Skeletal muscle cell (primary cell): ENCODE results near the gene LHX2.

Experiments
- DNase-seq: peaks from one replicate; pipeline ENCODE4 v3.0.0-alpha.2; 2010; ENCODE audit warnings: low read depth
- H3K4me3 ChIP-seq: 2 replicates; pipeline ENCODE4 v1.5.1; 2011; ENCODE audit warnings: low read depth, mild to moderate bottlenecking, control low read depth, low read length, moderate library complexity

Gene LHX2

DNA sequence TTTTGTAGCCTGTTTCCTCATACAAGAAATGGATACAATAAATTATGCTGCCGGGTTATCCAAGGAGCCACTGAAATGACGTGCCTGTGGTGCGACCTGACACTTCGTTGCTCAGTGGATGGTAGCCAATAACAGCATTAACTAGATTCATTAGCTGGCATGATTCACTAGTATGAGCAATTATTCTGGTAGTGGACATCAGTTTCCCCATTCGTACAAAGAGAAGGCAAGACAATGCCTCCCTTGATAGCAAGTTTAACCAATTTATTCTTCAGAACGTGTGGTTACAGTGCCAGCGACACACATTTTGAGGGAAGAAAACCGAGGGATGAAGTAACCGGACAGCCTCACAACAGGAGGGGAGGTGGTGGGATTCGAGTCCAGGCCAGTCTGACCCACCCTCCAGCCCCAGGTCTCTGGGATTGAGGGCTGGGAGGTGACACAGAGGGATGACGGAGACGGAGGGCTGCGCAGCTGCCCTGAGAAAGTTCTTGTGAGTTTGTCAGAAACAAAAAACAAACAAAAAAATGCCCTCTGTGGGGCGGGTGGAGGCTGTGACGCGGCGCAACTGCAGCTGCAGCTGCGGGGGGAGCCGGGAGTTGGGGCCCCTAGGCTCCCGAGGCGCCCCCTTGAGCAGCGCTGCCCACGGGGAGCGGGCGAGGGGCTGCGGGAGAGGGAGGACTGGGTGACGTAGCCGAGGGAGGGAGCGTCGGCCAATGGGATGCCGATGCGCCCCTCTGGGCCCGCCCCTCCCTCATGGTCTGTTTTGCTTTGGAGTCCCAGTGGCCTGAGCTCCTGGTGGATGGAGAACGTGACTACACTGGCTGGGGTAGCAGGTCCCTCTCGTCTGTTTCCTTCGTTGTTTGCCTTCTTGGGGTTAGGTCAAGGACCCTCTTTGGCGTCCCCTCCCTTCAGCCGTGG lies 10.9 kb downstream of the LHX2 start:
- H3K4me3 ChIP-seq, result no peak overlapping the region
- DNase-seq, result no peak

DNA sequence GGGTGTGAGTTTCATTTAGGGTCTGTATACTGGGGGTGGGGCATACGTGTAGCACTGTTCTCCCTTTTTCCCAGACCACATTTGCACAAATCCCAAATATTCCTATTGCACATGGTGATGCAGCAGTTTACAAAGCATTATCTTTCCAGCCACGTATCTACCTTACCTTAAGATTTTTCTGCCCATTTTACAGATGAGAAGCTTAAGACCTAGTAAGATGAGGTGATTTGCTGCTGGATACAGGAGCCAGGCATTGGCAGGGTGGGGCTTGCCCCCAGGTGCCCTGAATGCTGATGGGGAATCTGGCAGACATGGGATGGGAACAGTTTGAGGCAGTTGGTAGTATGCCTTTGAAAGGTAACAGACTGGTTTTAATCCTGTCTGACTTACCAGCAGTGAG lies 12.5 kb downstream of the LHX2 start:
- no peak overlapping the region for H3K4me3 ChIP-seq
- no peak for DNase-seq

DNA sequence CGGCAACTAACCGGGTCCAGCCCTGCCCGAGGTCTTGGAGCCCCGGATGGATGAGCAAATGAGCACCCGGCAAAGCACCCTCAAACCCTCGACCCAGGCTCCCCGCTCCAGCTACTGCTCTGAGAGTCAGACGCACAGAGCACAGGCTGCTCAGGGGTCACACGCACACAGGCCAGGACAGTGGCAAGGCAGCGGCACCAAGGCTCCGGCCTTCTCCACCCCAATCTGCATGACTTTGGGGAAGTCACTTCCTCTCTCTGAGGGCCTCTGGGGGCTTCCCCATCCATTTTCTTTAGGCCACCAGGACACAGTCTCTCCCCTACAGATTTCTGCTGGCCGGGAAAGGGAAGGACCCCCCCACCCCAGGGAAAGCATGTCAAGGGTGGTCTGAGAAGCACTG lies 18.0 kb downstream of the LHX2 start:
- no peak overlapping the region for H3K4me3 ChIP-seq
- DNase-seq, result no peak

DNA sequence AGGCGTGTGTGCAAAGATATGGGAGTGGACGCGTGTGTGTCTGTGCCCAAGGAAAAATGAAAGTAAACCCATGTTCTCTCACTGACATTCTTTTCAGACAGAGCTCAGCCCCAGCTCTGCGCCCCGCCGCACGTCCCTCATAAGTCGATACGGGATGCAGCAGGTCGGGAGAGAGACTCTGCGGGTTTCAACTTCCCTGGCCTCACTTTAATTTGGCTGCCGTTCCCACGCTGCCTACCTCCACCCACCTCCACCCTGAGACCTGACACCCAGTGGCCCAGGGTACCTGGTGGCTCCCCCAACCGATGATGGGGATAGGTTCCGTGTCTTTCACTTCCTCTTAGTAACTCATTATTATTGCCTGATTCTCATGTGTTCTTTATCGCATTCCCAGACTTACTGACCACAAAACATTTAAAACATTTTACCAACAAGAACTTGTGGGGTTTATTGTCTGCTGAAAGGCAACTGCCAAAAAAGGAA lies 19.4 kb downstream of the LHX2 start:
- H3K4me3 ChIP-seq, result peak overlapping the region; percentile 15
- DNase-seq, result no peak

DNA sequence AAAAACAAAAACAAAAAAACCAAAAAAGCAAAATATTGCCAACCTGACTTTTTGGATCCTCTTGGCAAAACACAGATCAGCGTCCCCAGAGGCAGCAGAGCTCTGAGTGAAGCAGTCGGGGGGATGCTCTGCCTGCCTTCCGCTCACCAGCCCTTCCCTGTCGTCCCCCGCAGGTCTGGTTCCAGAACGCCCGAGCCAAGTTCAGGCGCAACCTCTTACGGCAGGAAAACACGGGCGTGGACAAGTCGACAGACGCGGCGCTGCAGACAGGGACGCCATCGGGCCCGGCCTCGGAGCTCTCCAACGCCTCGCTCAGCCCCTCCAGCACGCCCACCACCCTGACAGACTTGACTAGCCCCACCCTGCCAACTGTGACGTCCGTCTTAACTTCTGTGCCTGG lies 20.7 kb downstream of the LHX2 start:
- H3K4me3 ChIP-seq, result no peak overlapping the region
- no peak for DNase-seq

DNA sequence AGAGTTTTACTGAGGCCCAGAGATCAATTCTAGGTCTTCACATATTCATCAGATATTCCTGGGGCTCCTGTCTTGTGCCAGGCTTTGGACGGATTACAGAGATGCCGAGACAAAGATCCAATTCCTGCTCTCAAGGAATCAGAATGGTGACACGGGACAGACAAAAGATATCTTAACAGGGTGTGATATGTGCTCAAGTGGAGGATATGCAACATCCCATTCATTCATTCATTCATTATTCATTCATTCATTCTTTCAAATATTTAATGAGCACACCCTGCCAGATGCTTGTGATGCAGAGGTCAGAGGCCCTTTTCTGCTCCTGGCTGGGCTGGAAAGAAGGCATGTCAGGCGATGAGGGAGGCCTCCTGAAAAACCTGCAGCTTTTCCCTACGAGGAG lies 21.8 kb downstream of the LHX2 start:
- H3K4me3 ChIP-seq, result no peak overlapping the region
- no peak for DNase-seq

DNA sequence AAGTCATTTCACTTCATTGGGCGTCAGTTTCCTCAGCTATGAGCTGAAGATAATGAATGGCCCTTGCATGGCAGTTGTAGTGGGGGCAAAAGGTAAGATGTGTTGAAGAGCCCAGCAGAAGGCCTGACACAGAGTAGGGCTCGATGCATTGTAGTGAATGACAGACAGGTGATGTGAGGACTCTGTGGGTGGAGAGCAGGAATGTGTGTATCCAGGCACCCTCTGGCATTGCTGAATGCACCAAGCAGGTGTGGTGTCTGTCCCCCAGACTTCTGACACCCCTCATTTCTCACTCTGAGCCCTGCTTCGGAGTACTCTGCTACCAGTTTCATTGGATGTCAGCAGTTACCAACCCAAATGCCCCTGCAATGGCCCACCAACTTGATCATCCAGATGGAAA lies 22.4 kb downstream of the LHX2 start:
- DNase-seq, result no peak
- no peak overlapping the region for H3K4me3 ChIP-seq

DNA sequence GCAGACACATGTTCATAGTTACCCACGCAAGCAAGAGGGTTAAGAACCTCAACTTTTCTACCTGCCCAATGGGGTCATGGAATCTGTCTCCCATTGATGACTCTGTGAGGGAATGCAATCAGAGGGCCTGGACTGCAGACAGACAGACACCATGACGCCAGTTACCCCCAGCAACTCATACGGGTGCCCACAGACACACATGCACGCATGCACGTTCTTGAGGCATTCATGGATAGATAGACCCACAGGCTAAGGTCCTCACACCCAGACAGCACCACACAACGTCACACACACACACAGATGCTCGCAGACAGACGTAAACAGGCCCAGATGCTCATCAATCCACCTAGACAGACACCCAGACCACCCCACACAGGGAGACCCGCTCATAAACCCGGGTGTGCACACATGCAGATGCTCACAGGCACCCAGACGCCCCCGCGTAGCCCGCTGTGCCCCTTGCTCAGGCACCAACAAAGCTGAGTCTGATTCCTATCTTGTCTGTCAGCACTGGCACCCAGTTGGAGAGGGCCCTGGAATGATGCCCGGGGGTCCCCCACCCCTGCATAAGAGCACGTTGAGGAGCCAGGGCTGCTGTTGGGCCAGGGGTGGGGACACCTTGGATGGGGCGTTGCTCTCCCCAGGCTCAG lies 23.6 kb downstream of the LHX2 start:
- DNase-seq, result no peak
- no peak overlapping the region for H3K4me3 ChIP-seq

DNA sequence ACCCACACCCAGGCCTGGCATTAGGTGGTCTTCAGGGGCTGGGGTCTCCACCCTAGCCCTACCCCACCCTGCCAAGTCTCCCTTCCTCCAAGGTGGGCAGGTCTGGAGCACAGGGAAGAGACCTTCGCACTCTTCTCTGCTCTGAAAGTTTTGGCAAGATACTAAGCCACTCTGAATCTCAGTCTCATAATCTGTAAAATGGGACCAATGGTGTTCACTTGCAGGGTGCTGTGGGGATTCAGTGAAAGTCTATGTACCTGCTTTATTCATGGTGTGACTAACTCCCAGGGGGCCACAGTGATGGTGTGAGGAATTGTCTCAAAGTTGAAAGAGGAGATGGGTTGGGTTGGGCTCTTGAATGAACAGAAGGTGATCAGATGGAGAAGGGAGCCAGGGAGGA lies 25.0 kb downstream of the LHX2 start:
- no peak for DNase-seq
- no peak overlapping the region for H3K4me3 ChIP-seq

DNA sequence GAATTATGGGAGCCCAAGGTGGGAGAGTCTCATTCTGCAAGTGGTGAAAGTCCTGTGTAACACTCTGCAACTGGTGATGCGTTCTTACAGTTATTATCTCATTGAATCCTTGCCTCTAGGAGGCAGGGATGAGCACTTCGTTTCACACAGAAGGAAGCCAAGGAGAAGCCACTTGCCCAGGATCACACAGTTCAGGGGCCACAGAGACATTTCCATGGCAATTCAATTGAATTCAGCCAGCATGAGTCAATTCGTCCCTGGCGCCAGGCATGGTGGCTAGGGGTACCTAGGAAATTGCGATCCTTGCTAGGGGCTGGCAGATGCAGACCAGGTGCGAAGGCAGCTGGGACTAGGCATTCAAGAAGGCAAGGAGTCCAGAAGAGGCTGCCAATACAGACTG lies 26.2 kb downstream of the LHX2 start:
- DNase-seq, result no peak
- no peak overlapping the region for H3K4me3 ChIP-seq

DNA sequence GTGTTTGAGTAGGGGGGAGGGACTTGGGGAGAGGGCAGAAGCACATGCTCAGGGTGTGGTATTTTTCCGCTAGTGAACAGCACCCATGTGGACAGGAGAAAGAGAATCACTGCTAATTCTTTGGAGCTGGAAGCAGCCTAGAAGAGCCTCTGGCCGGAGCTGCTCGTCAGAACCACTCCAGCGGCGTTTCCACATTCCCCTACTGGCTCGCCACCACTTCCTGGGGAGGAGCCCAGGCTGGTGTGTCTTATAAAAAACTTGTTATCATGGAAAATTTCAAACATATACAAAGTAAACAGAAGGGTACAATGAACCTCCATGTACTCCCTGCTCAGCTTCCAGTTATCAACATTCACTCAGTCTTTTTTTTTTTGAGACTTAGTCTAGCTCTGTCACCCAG lies 26.7 kb downstream of the LHX2 start:
- no peak for DNase-seq
- H3K4me3 ChIP-seq, result no peak overlapping the region

DNA sequence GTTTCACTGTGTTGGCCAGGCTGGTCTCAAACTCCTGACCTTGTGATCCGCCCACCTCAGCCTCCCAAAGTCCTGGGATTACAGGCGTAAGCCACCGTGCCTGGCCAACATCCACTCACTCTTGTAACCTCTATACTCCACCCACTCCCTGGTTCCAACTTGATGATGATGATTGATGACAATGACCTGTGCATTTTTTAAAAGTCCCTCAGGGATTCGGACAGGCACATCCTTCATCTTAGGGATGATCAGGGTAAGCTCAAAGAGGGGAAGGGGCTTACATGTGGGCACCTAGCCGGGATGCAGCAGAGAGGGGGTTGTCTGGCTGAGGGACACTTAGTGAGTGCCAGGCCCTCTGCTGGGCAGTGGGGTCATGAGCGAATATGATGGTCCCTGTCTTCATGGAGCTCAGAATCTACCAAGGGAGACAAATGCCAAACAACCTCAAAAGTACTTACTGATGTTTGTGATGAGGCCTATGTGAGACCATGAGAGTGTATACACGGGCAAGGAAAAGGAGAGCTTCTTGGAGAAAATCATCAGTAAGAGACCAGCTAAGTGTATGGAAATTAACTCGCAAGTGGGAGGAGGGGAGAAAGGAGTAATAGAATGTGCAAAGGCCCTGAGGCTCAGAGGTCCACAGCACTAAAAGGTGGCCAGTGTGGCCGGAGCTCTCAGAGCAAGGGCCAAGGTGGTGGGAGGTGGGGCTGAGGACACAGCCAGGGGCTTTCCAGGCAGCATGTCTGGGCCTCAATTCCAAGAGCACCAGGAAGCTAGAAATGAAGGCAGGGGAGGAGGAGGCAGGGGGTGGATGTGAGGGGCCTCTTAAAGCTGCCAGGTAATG lies 27.4 kb downstream of the LHX2 start:
- no peak overlapping the region for H3K4me3 ChIP-seq
- no peak for DNase-seq

DNA sequence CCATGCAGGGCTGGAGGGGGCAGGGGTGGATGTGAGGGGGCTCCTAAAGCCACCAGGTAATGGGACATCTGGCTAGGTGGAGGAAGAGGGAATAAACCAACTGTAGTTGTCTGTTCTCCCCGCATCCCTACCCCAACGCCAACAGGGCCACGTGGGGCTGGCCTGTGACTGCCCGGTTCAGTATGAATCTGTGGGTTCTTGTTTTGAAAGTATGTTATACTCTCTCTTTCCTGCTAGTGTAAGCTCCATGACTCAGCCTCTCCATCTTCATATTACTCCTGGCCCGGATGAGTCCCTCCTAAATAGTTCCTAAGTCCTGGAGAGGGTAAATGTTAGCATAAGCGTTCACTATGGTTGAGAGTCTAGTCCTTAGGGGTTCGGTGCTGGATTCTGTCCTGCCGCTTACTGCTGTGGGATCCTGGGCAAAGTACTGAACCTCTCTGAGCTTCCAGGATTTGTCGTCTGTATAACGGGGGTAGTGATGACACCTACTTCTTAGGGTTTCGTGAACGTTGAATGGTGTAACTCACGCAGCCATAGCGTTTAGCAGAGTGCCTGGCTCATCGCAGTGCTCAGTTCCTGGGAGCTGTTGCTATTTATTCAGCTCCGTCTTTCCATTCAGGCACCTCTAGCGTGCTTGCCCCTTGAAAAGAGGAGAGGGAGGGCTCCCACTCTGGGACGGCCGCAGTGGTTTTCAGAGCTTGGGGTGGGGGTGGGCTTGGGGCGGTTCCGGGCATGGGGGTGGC lies 28.8 kb downstream of the LHX2 start:
- no peak for DNase-seq
- H3K4me3 ChIP-seq, result peak overlapping the region; percentile 45

DNA sequence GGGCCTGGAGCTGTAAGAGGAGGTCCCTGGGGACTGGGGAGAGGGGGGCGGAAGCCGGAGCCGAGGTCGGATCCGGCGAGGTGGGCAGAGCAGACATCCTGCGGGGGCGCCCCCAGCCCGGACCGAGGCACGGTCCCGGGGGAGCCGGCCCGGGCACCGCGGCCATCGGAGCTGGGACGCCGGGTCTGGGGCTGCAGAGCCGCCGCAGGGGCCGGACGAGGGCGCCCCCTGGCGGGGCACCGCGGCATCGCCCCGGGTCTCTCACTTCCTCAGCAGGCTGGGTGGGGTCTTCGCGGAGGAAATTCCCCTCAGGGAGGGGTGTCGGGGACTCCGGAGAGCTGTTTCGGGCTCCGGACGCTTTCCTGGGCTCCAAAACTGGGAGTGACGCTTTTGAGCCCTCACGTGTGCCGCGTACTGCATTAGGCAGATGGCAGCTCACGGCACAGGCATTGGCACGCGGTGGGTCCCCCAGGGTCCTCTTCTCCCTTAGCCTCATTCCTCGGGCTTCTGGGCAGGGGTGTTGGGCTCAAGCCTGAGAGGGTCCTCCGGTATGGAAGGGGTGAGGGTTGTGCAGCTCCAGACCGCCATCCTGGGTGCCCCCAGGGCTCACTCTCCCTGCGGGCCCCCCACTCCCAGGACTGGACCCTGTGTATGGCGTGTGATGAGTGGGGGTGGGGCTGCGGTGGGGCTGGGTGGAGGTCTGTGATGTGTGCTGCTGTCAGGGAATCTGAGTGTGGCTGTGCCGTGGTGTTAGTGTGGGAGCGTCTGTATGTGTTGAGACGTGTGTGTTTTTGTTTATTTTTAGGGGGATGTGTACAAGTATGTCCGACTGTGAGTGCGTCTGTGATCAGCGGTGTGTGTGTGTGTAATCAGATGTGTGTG lies 29.6 kb downstream of the LHX2 start:
- DNase-seq, result no peak
- peak overlapping the region; percentile 45 for H3K4me3 ChIP-seq

DNA sequence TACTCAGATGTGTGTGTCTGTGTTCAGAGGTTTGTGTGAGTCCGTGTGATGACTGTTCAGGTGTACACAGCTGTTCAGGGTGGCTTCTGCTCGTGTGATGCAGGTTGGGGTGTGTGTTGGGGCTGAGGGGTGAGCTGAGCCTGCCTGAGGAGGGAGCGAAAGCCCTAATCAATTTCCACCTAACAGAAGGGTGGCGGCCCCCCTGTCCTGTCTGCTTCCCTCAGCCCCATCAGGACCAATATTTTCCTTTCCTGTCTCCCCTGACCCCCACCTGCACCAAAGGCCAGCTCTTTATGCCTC lies 30.2 kb downstream of the LHX2 start:
- H3K4me3 ChIP-seq, result no peak overlapping the region
- DNase-seq, result no peak

DNA sequence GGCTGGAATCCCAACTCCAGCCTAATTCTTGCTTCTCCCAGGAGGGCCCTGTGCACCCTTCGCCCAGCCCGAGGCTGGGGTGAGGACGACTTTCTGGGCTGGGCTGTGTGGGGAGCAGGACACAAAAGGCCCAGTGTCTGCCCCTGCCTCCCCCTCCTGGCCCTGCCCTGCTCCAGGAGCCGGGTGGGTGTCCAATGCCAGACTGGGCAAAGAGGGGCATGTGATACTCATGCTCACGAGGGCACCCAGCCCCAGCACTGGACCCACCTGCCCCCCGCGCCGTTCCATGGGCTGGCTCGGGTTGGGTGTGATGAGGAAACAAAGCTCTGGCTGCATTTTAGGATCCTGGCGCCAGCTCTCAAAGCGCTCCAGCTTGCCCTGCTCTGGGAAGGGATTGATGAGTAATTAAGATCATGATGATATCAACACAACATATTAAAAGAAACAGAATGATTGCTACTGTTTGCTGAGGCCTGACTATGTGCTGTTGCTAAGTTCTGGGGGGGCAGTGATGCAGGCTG lies 30.7 kb downstream of the LHX2 start:
- H3K4me3 ChIP-seq, result no peak overlapping the region
- no peak for DNase-seq

DNA sequence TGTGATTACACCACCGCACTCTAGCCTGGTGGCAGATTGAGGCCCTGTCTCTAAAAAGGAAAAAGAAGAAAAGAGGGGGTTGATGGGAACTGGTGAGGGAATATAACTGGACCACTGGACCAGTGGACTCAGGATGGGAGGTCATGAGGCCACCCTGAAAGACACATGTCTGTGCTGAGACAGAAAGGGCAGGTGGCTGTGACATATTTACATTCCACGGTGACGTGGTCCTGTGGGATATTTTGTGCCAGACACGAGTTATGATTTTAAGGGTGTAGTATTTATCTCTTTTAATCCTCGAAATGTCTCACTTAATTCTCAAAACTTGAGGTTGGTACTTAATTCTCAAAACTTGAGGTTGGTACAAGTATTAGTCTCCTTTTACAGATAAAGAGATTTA lies 32.9 kb downstream of the LHX2 start:
- DNase-seq, result no peak
- no peak overlapping the region for H3K4me3 ChIP-seq

DNA sequence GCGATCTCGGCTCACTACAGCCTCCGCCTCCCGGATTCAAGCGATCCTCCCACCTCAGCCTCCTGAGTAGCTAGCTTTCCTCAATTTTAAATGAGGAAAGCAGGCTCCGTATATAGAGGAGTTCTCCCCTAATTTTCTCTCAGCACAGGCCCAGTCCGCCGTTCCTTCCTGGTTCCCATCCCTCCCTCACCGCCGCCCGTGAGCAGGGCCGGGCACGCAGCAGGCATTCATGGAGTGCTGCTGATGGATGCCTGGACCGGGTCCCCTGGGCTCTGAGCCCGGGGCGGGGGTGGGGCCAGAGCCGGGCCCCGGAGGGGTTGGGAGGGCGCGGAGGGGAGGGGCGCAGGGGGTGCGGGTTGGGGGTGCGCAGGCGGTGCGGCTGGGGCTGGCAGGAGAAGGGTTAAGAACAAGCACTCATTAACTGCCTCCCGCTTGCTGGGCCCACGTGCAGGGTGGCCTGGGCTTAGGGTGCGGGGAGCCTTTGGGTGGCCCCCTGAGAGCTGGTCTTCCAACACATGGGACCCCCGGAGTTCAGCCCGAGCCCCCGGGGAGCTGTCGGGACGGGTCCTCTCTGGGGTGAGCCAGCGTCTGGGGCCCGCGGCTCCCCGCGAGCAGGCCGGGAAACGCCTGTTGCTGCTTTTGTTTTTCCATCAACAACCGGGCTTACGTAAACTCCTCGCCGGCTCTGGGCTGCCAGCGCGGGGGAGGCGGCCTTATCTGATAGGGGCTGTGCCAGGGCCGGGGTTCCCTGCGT lies 33.7 kb downstream of the LHX2 start:
- DNase-seq, result no peak
- H3K4me3 ChIP-seq, result peak overlapping the region; percentile 41
